Kidney epithelial cell (primary cell): Measurements from ENCODE around the gene MAD1L1. TPM values are rescaled to one million over a fixed set of nuclear protein-coding genes. Genes with fewer than 3 reads are reported as not detected.
"Not testable (repeated sequence)": the region's sequence is repeated elsewhere in the genome, so short reads cannot be mapped to it uniquely, and the experiment has no call there.

Experiments
- DNase-seq: peaks from one replicate; pipeline ENCODE4 v3.0.0-alpha.2; 2010; ENCODE audit warnings: low read depth
- H3K27me3 ChIP-seq: 2 replicates; pipeline ENCODE4 v1.6.0; 2011; ENCODE audit warnings: low read length; ENCODE audit not compliant: control insufficient read depth, insufficient read depth
- H3K36me3 ChIP-seq: 2 replicates; pipeline ENCODE4 v1.5.1; 2011; ENCODE audit warnings: low read length; ENCODE audit not compliant: control insufficient read depth, insufficient read depth
- H3K4me3 ChIP-seq: 2 replicates; pipeline ENCODE4 v1.5.1; 2011; ENCODE audit warnings: low read depth, mild to moderate bottlenecking, control low read depth, low read length
- CTCF ChIP-seq: IDR thresholded peaks from 2 replicates; pipeline ENCODE4 v1.5.1; 2011; ENCODE audit warnings: mild to moderate bottlenecking, moderate library complexity, low read length, control low read depth, inconsistent platforms; ENCODE audit not compliant: insufficient read depth, poor library complexity, severe bottlenecking
- total RNA-seq: library from RNA; depleted of rRNA; stranded (reverse); fragments of >200 nt; gene quantifications from 2 replicates; pipeline ENCODE4 v1.2.3, GENCODE V29; 2015

MAD1L1 gene
- total RNA-seq, 1 donor from 2014 or later, result 61.2 TPM

DNA sequence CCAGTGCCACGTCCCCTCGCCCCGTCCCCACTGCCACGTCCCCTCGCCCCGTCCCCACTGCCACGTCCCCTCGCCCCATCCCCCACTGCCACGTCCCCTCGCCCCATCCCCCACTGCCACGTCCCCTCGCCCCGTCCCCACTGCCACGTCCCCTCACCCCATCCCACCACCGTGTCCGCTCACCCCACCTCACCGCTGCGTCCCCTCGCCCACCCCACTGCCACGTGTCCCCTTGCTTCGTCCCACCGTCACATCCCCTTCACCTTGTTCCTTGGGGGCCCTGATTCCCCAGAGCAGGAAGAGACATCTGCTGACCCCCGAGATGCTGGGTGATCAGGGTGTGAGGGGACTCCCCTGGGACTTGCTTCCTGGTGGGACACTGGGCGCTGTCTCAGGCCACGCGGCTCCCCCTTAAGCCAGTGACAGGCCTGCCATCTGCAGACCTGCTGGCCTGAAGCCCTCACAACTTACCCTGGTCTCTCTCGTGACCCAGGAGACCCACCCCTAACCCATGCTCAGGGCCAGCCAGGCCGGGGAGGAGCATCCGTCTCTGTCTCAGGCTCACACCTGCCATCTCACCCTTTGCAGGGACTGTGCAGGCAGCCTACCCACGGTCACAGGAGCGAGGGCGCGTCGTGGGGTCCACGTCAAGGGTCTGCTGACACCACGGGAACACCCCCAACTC is 302.2 kb downstream of the MAD1L1 start:
- DNase-seq, result no peak
- no peak overlapping the region for H3K4me3 ChIP-seq
- no peaks in the 10 kb centered on the region for H3K36me3 ChIP-seq
- TF ChIP-seq CTCF, result no peak
- H3K27me3 ChIP-seq, result no peaks in the 10 kb centered on the region

DNA sequence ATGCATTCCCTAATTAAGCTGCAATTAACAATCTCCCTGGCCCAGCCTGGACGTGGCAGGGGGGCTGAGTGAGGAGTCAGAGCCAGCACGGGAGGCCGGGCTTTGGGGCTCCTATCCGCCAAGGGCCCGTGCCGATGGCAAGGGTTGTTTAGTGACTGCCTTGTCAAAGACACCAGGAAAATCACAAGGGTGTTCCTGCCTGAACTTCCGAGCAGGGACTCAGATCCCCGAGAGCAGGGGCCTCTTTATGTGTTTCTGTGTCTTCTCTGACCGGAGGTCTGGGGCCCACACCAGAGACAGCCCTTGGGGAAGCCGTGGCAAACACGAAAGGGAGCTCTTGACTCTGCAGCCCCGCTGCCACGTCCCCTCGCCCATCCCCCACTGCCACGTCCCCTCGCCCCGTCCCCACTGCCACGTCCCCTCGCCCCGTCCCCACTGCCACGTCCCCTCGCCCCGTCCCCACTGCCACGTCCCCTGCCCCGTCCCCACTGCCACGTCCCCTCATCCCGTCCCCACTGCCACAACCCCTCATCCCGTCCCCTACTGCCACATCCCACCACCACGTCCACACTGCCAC is 303.3 kb downstream of the MAD1L1 start:
- not testable (repeated sequence) for H3K4me3 ChIP-seq, H3K36me3 ChIP-seq, H3K27me3 ChIP-seq, DNase-seq

- no peaks in the 10 kb centered on the region for H3K36me3 ChIP-seq
- no peak for TF ChIP-seq CTCF
- H3K27me3 ChIP-seq, result no peaks in the 10 kb centered on the region
- DNase-seq, result no peak
- H3K4me3 ChIP-seq, result no peak overlapping the region
These were observed 303.9 kb downstream of the MAD1L1 start for GRCh38 chr7:1928645-1929348.

GRCh38 chr7:1927937-1928644 is 304.7 kb downstream of the MAD1L1 start:
- no peak for DNase-seq
- Histone ChIP-seq H3K4me3 (no peak overlapping the region), H3K27me3 (no peaks in the 10 kb centered on the region), H3K36me3 (no peaks in the 10 kb centered on the region)
- no peak for TF ChIP-seq CTCF

- Histone ChIP-seq H3K27me3 (no peaks in the 10 kb centered on the region), H3K4me3 (no peak overlapping the region), H3K36me3 (no peaks in the 10 kb centered on the region)
- no peak for DNase-seq
- no peak for TF ChIP-seq CTCF
These were observed 305.8 kb downstream of the MAD1L1 start for GRCh38 chr7:1926908-1927306.
